Measurements from ENCODE around the gene CPAMD8.

DNA sequence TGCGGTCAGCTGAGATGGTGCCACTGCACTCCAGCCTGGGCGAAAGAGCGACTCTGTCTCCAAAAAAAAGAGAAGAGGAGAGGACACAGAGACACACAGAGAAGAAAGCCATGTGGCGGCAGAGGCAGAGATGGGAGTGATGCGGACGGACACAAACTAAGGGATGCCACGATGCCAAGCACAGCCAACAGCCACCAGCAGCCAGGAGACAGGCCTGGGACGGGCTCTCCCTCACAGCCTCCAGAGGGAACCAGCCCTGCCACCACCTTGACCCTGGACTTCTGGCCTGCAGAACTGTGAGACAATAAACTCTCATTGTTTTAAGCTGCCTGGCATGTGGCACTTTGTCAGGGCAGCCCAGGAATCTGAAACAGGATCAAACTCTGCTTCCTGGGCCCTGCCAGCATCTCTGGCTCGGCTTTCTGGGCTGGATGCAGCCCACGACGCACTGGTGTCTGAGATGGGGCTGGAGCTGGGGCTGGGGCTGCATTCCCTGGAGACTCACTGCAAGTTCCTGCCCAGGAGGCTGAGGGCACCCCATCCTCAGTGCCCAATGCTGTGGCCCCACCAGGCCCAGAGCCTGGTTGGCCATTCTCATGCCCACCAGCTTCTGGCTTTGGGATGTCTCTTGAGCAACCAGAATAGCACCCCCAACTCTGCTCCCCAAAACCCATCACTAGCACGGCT is 134.8 kb downstream of the CPAMD8 start:
- TF ChIP-seq EZH2 (IDR thresholded peaks at IDR 0.05; ENCODE audit: borderline replicate concordance), result no peak
- TF ChIP-seq, protein P1, sequence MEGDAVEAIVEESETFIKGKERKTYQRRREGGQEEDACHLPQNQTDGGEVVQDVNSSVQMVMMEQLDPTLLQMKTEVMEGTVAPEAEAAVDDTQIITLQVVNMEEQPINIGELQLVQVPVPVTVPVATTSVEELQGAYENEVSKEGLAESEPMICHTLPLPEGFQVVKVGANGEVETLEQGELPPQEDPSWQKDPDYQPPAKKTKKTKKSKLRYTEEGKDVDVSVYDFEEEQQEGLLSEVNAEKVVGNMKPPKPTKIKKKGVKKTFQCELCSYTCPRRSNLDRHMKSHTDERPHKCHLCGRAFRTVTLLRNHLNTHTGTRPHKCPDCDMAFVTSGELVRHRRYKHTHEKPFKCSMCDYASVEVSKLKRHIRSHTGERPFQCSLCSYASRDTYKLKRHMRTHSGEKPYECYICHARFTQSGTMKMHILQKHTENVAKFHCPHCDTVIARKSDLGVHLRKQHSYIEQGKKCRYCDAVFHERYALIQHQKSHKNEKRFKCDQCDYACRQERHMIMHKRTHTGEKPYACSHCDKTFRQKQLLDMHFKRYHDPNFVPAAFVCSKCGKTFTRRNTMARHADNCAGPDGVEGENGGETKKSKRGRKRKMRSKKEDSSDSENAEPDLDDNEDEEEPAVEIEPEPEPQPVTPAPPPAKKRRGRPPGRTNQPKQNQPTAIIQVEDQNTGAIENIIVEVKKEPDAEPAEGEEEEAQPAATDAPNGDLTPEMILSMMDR (IDR thresholded peaks at IDR 0.05; ENCODE audit: poor library complexity), result no peak
- TF ChIP-seq EZH2phosphoT487 (IDR thresholded peaks at IDR 0.05; ENCODE audit: low read depth, severe bottlenecking, unreplicated experiment), result no peak
